ENCODE results near the gene KCNC4.

GRCh38 chr1:110212169-110213142 is 2.3 kb downstream of the KCNC4 start:
- no peak for TF ChIP-seq CTCF (conservative IDR thresholded peaks at IDR 0.05; ENCODE audit: low read length)
- no peak for TF ChIP-seq EZH2phosphoT487 (IDR thresholded peaks at IDR 0.05; ENCODE audit: borderline replicate concordance, low read depth, low read length)
